Fibroblast of skin of left quadriceps (primary cell): ENCODE data around the gene IFNLR1.

Source experiments
- DNase-seq, 2 experiments: peaks; one replicate each; pipeline ENCODE4 v3.0.0-alpha.2; 2013; ENCODE audit warnings: low read depth in 2 of 2

The IFNLR1 gene

GRCh38 chr1:24121406-24121805, 65.7 kb downstream of the IFNLR1 start:
- no peak for DNase-seq

GRCh38 chr1:24120965-24121364, 66.1 kb downstream of the IFNLR1 start:
- DNase-seq = no peak

- no peak for DNase-seq
Measured at GRCh38 chr1:24119859-24120756, 67.0 kb downstream of the IFNLR1 start.

- no peak for DNase-seq
Measured at GRCh38 chr1:24119489-24119858, 67.6 kb downstream of the IFNLR1 start.

GRCh38 chr1:24118410-24119242, 68.5 kb downstream of the IFNLR1 start:
- no peak for DNase-seq

GRCh38 chr1:24117722-24118409, 69.2 kb downstream of the IFNLR1 start:
- DNase-seq = no peak

- DNase-seq = no peak
Measured at GRCh38 chr1:24117132-24117531, 70.0 kb downstream of the IFNLR1 start.

GRCh38 chr1:24114753-24115152, 72.3 kb downstream of the IFNLR1 start:
- DNase-seq = no peak

- no peak for DNase-seq
Measured at GRCh38 chr1:24113641-24114033, 73.5 kb downstream of the IFNLR1 start.

GRCh38 chr1:24111996-24112779, 74.9 kb downstream of the IFNLR1 start, which contains the start of gene MYOM3:
MYOM3 (minus strand) TSS chr1:24112135; CDS start chr1:24108636, 3,499 bp downstream.
- DNase-seq = peak; percentile 20 to 37

GRCh38 chr1:24111262-24111995, 75.7 kb downstream of the IFNLR1 start:
- DNase-seq = no peak

GRCh38 chr1:24110642-24111261, 76.3 kb downstream of the IFNLR1 start:
- DNase-seq = no peak

- no peak for DNase-seq
Measured at GRCh38 chr1:24109686-24110475, 77.2 kb downstream of the IFNLR1 start.

GRCh38 chr1:24109166-24109483, 78.0 kb downstream of the IFNLR1 start:
- DNase-seq = no peak

GRCh38 chr1:24108334-24109165, 78.5 kb downstream of the IFNLR1 start:
- DNase-seq = peak; percentile 23 to 27

GRCh38 chr1:24107462-24108138, 79.5 kb downstream of the IFNLR1 start:
- DNase-seq = no peak

- no peak for DNase-seq
Measured at GRCh38 chr1:24105368-24106160, 81.5 kb downstream of the IFNLR1 start.
